K562 (cell line): ENCODE results near the gene HAUS6. TPM values are rescaled to one million over a fixed set of nuclear protein-coding genes. Genes with fewer than 3 reads are reported as not detected.

ENCODE experiments used
- ATAC-seq: fragments of 200-7000 bp; cut with Tn5 transposase; 3 replicates; pipeline ENCODE4 v1.9.1; 2020; ENCODE audit warnings: moderate library complexity
- BruUV-seq: library from RNA; stranded (reverse); fragments of 400-500 nt; replicated peaks from 2 replicates; lab custom pipeline; 2021; lab: Mats Ljungman, UMichigan
- CTCF ChIA-PET: fragments of 300-600 bp; formaldehyde crosslinking; extraction: SDS; loops from one replicate; lab custom pipeline; 2021; ENCODE audit warnings: low intra/inter-chr PET ratio; lab: Yijun Ruan, JAX
- POLR2A ChIA-PET: fragments of 300-600, 350-650 bp; sonication (Branson Sonifier 250); formaldehyde crosslinking; extraction: SDS; loops from one replicate; lab custom pipeline; 2021; ENCODE audit warnings: antibody characterized with exemption, inconsistent platforms; lab: Yijun Ruan, JAX
- DNase-seq, 4 experiments: peaks; one replicate each; pipeline versions ENCODE4 v3.0.0 to v3.0.0-alpha.2; 2011 to 2018; ENCODE audit warnings: low spot score in 3 of 4, mixed read lengths in 3 of 4; ENCODE audit errors: extremely low read depth in 1 of 4
- FAIRE-seq: peaks from 2 replicates; lab custom pipeline; 2011; peaks lifted over from hg19 to GRCh38; lab: Jason Lieb, UNC
- H2AFZ ChIP-seq: 2 replicates; pipeline ENCODE4 v1.6.0; 2011; ENCODE audit warnings: low read depth, low read length, control low read depth, inconsistent platforms
- H3K27ac ChIP-seq: fragments of 200-600 bp; 3 replicates; pipeline ENCODE4 v1.8.0; 2011; ENCODE audit warnings: low read depth, mild to moderate bottlenecking, control low read depth, inconsistent platforms, low read length, moderate library complexity, mixed read lengths; ENCODE audit errors: extremely low read depth
- H3K27me3 ChIP-seq, 2 experiments: fragments of 300-600 bp in 1 of 2; 2 replicates in 1 of 2; 3 replicates in 1 of 2; pipeline versions ENCODE4 v1.6.0 to v1.8.0; 2011; ENCODE audit warnings: inconsistent platforms in 2 of 2, low read length in 2 of 2, mild to moderate bottlenecking in 1 of 2, mixed read lengths in 1 of 2, moderate library complexity in 1 of 2; ENCODE audit not compliant: control insufficient read depth in 2 of 2, insufficient read depth in 2 of 2
- H3K36me3 ChIP-seq: fragments of 300-600 bp; 3 replicates; pipeline ENCODE4 v1.8.0; 2011; ENCODE audit warnings: mild to moderate bottlenecking, low read length, inconsistent platforms; ENCODE audit not compliant: control insufficient read depth, insufficient read depth
- H3K4me1 ChIP-seq, 2 experiments: fragments of 200-600 bp in 1 of 2; replicated peaks in 1 of 2; 2 replicates in 1 of 2; 3 replicates in 1 of 2; pipeline versions ENCODE4 v1.5.1 to v1.8.0; 2011; ENCODE audit warnings: inconsistent platforms in 2 of 2, low read length in 2 of 2, mild to moderate bottlenecking in 1 of 2, mixed read lengths in 1 of 2, moderate library complexity in 1 of 2; ENCODE audit not compliant: control insufficient read depth in 2 of 2, insufficient read depth in 2 of 2
- H3K4me2 ChIP-seq: 2 replicates; pipeline ENCODE4 v1.6.1; 2011; ENCODE audit warnings: low read length, control low read depth, inconsistent platforms, mixed read lengths; ENCODE audit not compliant: insufficient read depth
- H3K4me3 ChIP-seq: fragments of 200-600 bp; sonication (generic), shearing (Covaris generic); 2 replicates; pipeline ENCODE4 v1.5.1; 2016; ENCODE audit warnings: control low read depth, inconsistent platforms
- H3K79me2 ChIP-seq: fragments of 200-600 bp; 3 replicates; pipeline ENCODE4 v1.8.0; 2011; ENCODE audit warnings: low read length, inconsistent platforms; ENCODE audit not compliant: control insufficient read depth, insufficient read depth
- H3K9ac ChIP-seq, 2 experiments: 2 replicates each; pipeline versions ENCODE4 v1.6.0 to v1.6.1; 2011; ENCODE audit warnings: low read depth in 2 of 2, low read length in 2 of 2, control low read depth in 1 of 2, inconsistent platforms in 1 of 2, mild to moderate bottlenecking in 1 of 2, mixed read lengths in 1 of 2; ENCODE audit not compliant: insufficient read depth in 1 of 2
- H3K9me1 ChIP-seq: one replicate; pipeline ENCODE4 v1.6.0; 2011; ENCODE audit warnings: inconsistent platforms, mild to moderate bottlenecking, low read length, moderate library complexity; ENCODE audit not compliant: control insufficient read depth, insufficient read depth
- H3K9me3 ChIP-seq: replicated peaks from 2 replicates; pipeline ENCODE4 v1.5.1; 2011; ENCODE audit warnings: low read depth, low read length, inconsistent platforms; ENCODE audit not compliant: control insufficient read depth, insufficient read depth
- H4K20me1 ChIP-seq: replicated peaks from 2 replicates; pipeline ENCODE4 v1.6.1; 2011; ENCODE audit warnings: low read length, inconsistent platforms, mixed read lengths; ENCODE audit not compliant: control insufficient read depth, insufficient read depth
- BCL6 ChIP-seq: fragments of 250-450 bp; sonication (Bioruptor Pico); IDR thresholded peaks from 2 replicates; pipeline ENCODE4 v1.4.0; 2020
- CREBBP ChIP-seq: IDR thresholded peaks from one replicate; pipeline ENCODE4 v1.6.1; 2012; ENCODE audit warnings: low read depth, mild to moderate bottlenecking, control low read depth, inconsistent platforms, low read length
- FOXK2 ChIP-seq, 2 experiments: fragments of 450-650 bp; IDR thresholded peaks in 1 of 2; conservative IDR thresholded peaks in 1 of 2; 2 replicates each; pipeline ENCODE4 v1.6.1; 2016; ENCODE audit warnings: low read depth in 2 of 2, mild to moderate bottlenecking in 1 of 2
- JUN ChIP-seq, 2 experiments: sonication (generic) in 1 of 2; formaldehyde crosslinking in 1 of 2; IDR thresholded peaks; 2 replicates each; pipeline versions ENCODE4 v1.6.1 to v1.8.0; 2012 to 2022; ENCODE audit warnings: borderline replicate concordance in 2 of 2, mild to moderate bottlenecking in 2 of 2, improper control_type of control experiment in 1 of 2, low read depth in 1 of 2, low read length in 1 of 2, missing genetic modification reagents in 1 of 2
- MXI1 ChIP-seq: IDR thresholded peaks from 2 replicates; pipeline ENCODE4 v1.6.1; 2011; ENCODE audit warnings: low read depth, mild to moderate bottlenecking, improper control_type of control experiment, low read length
- PHB ChIP-seq: fragments of 250-450 bp; sonication (Bioruptor Pico); IDR thresholded peaks from 2 replicates; pipeline ENCODE4 v1.5.0; 2021
- SAFB ChIP-seq: fragments of 200-400 bp; formaldehyde crosslinking; IDR thresholded peaks from 2 replicates; pipeline ENCODE4 v1.6.1; 2017; ENCODE audit warnings: low read depth, low read length, borderline replicate concordance
- SFPQ ChIP-seq: fragments of 200-400 bp; formaldehyde crosslinking; IDR thresholded peaks from 2 replicates; pipeline ENCODE4 v1.6.1; 2017; ENCODE audit warnings: mild to moderate bottlenecking, low read depth, low read length, moderate library complexity
- STAT5B ChIP-seq: fragments of 250-450 bp; sonication (Bioruptor Pico); IDR thresholded peaks from 2 replicates; pipeline ENCODE4 v1.8.0; 2021; ENCODE audit warnings: mild to moderate bottlenecking, inconsistent platforms
- TCF7 ChIP-seq: sonication (generic); IDR thresholded peaks from 2 replicates; pipeline ENCODE4 v1.6.1; 2016; ENCODE audit warnings: antibody characterized with exemption, borderline replicate concordance
- WGBS: fragments of 100-300 bp; shearing (Covaris generic); methylation state at CpG from one replicate; pipeline ENCODE4 v1.1.6; 2016; ENCODE audit warnings: low coverage, mixed read lengths; ENCODE audit not compliant: insufficient coverage; ENCODE audit errors: missing lambda C conversion rate; 5-methylcytosine and 5-hydroxymethylcytosine counted together
- in situ Hi-C: fragments of 300-500 bp; cut with MboI; formaldehyde crosslinking; loops from 4 replicates; pipeline ENCODE4 v1.15.0; 2018; ENCODE audit warnings: inconsistent platforms, mixed read lengths
- intact Hi-C: fragments of 100-400 bp; cut with micrococcal nuclease; formaldehyde crosslinking; loops from 2 replicates; pipeline ENCODE4 v1.14.2; 2022
- polyA plus RNA-seq, 8 experiments: library from polyadenylated mRNA; depleted of rRNA in 4 of 8; stranded (reverse) in 5 of 8; unstranded in 3 of 8; fragments of >200 nt; fragmentation: Nextera tagmentation in 2 of 8; fragmentation: Illumina TruSeq in 1 of 8; extraction: Ambion mirVana in 2 of 8; extraction: Trizol in 1 of 8; gene quantifications; 2 replicates each; pipeline versions ENCODE4 v1.2.1 to v1.2.3, GENCODE V29; 2011 to 2014; ENCODE audit warnings: inconsistent platforms in 1 of 8, missing spikeins in 1 of 8
- total RNA-seq, 7 experiments: library from RNA; depleted of rRNA in 6 of 7; stranded (reverse); fragments of >200 nt in 6 of 7; fragmentation: Illumina TruSeq in 2 of 7; extraction: Trizol in 2 of 7; gene quantifications; 2 replicates each; pipeline versions ENCODE4 v1.2.1 to v1.2.3, GENCODE V29; 2011 to 2021; ENCODE audit warnings: low replicate concordance in 1 of 7
- TF ChIP-seq, protein P1 (sequence below), 2 experiments: fragments of 450-650 bp in 1 of 2; sonication (generic) in 1 of 2; formaldehyde crosslinking; conservative IDR thresholded peaks; 2 replicates each; pipeline versions ENCODE4 v1.4.0 to v1.8.1; 2020 to 2022; ENCODE audit warnings: mild to moderate bottlenecking in 1 of 2, missing genetic modification reagents in 1 of 2

The HAUS6 gene
- total and polyA plus RNA-seq, 9 of the 15 experiments (the other 6 are each of a cell fraction or from before 2014, with no cell fraction given), result 10.2 to 31.7 (median 23.1) TPM

- no peaks in the 10 kb centered on the region for H3K79me2 ChIP-seq
- TF ChIP-seq TCF7 (no peak), STAT5B (no peak), SAFB (no peak)
- TF ChIP-seq, all 486 proteins: peak for 0
- in situ Hi-C loops (loop anchor here (10.0 kb wide), 2 partner anchors 766 to 1216 kb away; no protein-coding TSS in a partner anchor), intact Hi-C loops (no loop called here)
- H3K4me1 ChIP-seq, result no peaks in the 10 kb centered on the region
- no peak overlapping the region for H3K9ac ChIP-seq
- H4K20me1 ChIP-seq, result no peaks in the 10 kb centered on the region
- ChIA-PET POLR2A (interaction anchor here (0.6 kb wide), 1 partner anchor 368 kb away, joined by 3 read pairs; no protein-coding TSS in a partner anchor), CTCF (no interaction called here)
- H3K4me2 ChIP-seq, result no peak overlapping the region
- FAIRE-seq (no peak), DNase-seq (no peak), ATAC-seq (no peak)
- no peaks in the 10 kb centered on the region for H3K9me3 ChIP-seq
- H3K4me3 ChIP-seq, result no peak overlapping the region
- no peak overlapping the region for H2AFZ ChIP-seq
- BruUV-seq, result no TSS peak
- H3K27ac ChIP-seq, result no peak overlapping the region
- no peaks in the 10 kb centered on the region for H3K9me1 ChIP-seq
- H3K27me3 ChIP-seq, result no peaks in the 10 kb centered on the region
- no peaks in the 10 kb centered on the region for H3K36me3 ChIP-seq
- WGBS, result 0% methylated on average over 1 of the region's 3 CpGs
Observed at GRCh38 chr9:19020886-19021455, 81.7 kb downstream of the HAUS6 start.

DNA sequence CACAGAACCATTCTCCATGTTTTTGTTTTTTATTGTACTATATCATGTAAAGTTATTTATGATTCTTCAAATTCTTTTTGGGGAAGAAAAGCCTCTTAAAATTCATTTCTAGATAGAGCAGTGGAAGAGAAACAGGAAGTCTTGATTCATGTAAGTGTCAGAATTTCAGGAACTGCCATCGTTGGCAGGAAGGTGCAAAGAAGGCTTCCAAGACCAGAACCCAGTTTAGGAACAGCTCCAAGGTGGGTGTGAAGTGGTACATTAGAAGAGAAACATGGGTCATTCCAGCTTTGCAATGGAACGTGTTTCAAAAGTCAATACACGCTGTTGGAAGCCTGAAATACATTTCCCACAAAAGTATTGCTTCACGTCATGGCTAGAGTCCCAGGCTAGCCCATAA lies 84.5 kb downstream of the HAUS6 start:
- Histone ChIP-seq H3K9me3 (no peaks in the 10 kb centered on the region), H3K9ac (no peak overlapping the region), H3K27me3 (no peaks in the 10 kb centered on the region), H3K4me3 (no peak overlapping the region), H4K20me1 (no peaks in the 10 kb centered on the region), H3K79me2 (no peaks in the 10 kb centered on the region), H2AFZ (no peak overlapping the region), H3K36me3 (no peaks in the 10 kb centered on the region), H3K9me1 (no peaks in the 10 kb centered on the region), H3K4me2 (no peak overlapping the region), H3K27ac (no peak overlapping the region), H3K4me1 (no peaks in the 10 kb centered on the region)
- DNase-seq, result no peak
- no TSS peak for BruUV-seq
- intact Hi-C loops (no loop called here), in situ Hi-C loops (no loop called here)
- ATAC-seq, result no peak
- 0% methylated on average over 4 of the region's 4 CpGs for WGBS
- ChIA-PET POLR2A (interaction anchor here (0.6 kb wide), 1 partner anchor 96 kb away, joined by 3 read pairs; no protein-coding TSS in a partner anchor), CTCF (no interaction called here)
- no peak for FAIRE-seq
- TF ChIP-seq CREBBP (no peak), JUN (IDR thresholded peaks at IDR 0.05; ENCODE audit: borderline replicate concordance, low read depth, low read length) (no peak), JUN (CRISPR knock-in tag; IDR thresholded peaks at IDR 0.05; ENCODE audit: borderline replicate concordance) (no peak), BCL6 (CRISPR knock-in tag) (no peak), SFPQ (no peak), MXI1 (no peak), FOXK2 (conservative IDR thresholded peaks at IDR 0.05 in 1 of 2, IDR thresholded peaks at IDR 0.05 in 1 of 2; ENCODE audit: low read depth in 2 of 2) (no peak), PHB (CRISPR knock-in tag) (no peak)
- TF ChIP-seq, protein P1, sequence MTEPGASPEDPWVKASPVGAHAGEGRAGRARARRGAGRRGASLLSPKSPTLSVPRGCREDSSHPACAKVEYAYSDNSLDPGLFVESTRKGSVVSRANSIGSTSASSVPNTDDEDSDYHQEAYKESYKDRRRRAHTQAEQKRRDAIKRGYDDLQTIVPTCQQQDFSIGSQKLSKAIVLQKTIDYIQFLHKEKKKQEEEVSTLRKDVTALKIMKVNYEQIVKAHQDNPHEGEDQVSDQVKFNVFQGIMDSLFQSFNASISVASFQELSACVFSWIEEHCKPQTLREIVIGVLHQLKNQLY (CRISPR knock-in tag; conservative IDR thresholded peaks at IDR 0.05), result no peak
